Right atrium auricular region (tissue), 2 donors: Measurements from ENCODE around the gene CUX1. TPM values are rescaled to one million over a fixed set of nuclear protein-coding genes. Genes with fewer than 3 reads are reported as not detected.

Source experiments
- DNase-seq: peaks from one replicate; pipeline ENCODE4 v3.0.0-alpha.2; 2019; ENCODE audit warnings: low spot score
- H3K27ac ChIP-seq, 2 donors: fragments of 200-600 bp; sonication (generic); 1 replicate in 1 of 2; 2 replicates in 1 of 2; pipeline ENCODE4 v1.5.1; 2016 to 2019
- H3K27me3 ChIP-seq, 2 donors: fragments of 200-600 bp; sonication (generic); one replicate each; pipeline versions ENCODE4 v1.5.1 to v1.6.0; 2017 to 2019
- H3K36me3 ChIP-seq: fragments of 200-600 bp; sonication (generic); one replicate; pipeline ENCODE4 v1.5.1; 2016
- H3K4me1 ChIP-seq, 2 donors: fragments of 200-600 bp; sonication (generic); one replicate each; pipeline versions ENCODE4 v1.5.1 to v1.6.0; 2017 to 2019
- H3K4me3 ChIP-seq, 2 donors: fragments of 200-600 bp; sonication (generic); 1 replicate in 1 of 2; 2 replicates in 1 of 2; pipeline ENCODE4 v1.5.1; 2017 to 2019; ENCODE audit warnings: mild to moderate bottlenecking in 1 of 2, moderate library complexity in 1 of 2
- H3K9me3 ChIP-seq, 2 donors: fragments of 200-600 bp; sonication (generic); one replicate each; pipeline ENCODE4 v1.5.1; 2019
- CTCF ChIP-seq, 2 donors: fragments of 200-600 bp; sonication (generic); IDR thresholded peaks; one replicate each; pipeline ENCODE4 v1.5.1; 2019; ENCODE audit warnings: antibody characterized with exemption in 2 of 2
- total RNA-seq, 2 donors: library from RNA; depleted of rRNA; stranded (reverse); fragments of >200 nt; gene quantifications; one replicate each; pipeline ENCODE4 v1.1.0, GENCODE V29; 2016

Gene CUX1
- total RNA-seq, 2 donors from 2014 or later, result 71.1 to 94.4 TPM

- Histone ChIP-seq H3K4me1 (peaks cover 0 to 49% of the 10 kb centered on the region in 2 donors), H3K27ac (peak overlapping the region; percentile 51 to 55), H3K9me3 (no peaks in the 10 kb centered on the region), H3K36me3 (no peaks in the 10 kb centered on the region), H3K4me3 (no peak overlapping the region), H3K27me3 (no peaks in the 10 kb centered on the region)
- no peak for TF ChIP-seq CTCF (IDR thresholded peaks at IDR 0.05)
- no peak for DNase-seq
Observed at GRCh38 chr7:102044641-102044983, 227.2 kb downstream of the CUX1 start.

DNA sequence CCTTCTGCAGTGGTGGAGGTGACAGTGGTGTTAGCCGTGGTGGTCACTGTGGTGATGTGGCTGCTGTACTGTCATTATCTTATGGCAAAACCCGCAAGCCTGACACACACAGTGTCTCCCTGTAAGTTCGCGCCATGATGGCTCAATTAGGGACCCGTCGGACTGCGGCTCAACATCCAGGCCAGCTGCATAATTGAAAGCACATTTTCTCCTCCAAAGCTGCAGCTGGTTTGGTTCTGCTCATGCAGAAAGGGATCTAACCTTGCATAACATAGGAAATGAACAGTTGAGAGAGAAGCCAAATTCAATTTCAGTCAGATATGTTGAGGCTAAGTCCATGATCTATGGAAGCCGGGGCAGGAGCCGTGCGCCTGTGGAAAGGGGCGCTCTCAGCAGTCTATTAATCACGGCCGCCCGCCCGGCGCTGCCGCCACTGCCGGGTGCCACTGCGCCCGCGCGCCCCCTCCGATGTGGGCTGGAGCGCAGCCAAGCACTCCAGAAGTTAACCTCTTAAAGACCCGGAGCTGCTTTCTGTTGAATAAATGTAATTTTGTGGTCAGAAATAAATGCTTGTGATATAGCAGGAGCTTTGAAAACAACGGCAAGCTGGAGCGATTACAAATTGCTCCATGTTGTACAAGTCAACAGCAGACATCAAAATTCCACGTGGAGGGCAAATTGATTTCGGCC, 227.7 kb downstream of the CUX1 start:
- no peaks in the 10 kb centered on the region for H3K9me3 ChIP-seq
- H3K36me3 ChIP-seq, result no peaks in the 10 kb centered on the region
- peak overlapping the region; percentile 51 to 55 for H3K27ac ChIP-seq
- no peak for DNase-seq
- H3K4me1 ChIP-seq, result peaks cover 0 to 44% of the 10 kb centered on the region in 2 donors
- no peak for TF ChIP-seq CTCF (IDR thresholded peaks at IDR 0.05)
- H3K27me3 ChIP-seq, result no peaks in the 10 kb centered on the region
- H3K4me3 ChIP-seq, result peak overlapping the region; percentile 13 to 27

- TF ChIP-seq CTCF (IDR thresholded peaks at IDR 0.05), result no peak
- Histone ChIP-seq H3K36me3 (no peaks in the 10 kb centered on the region), H3K27ac (peak overlapping the region; percentile 51 to 55), H3K4me3 (peak overlapping the region; percentile 13 to 27), H3K27me3 (no peaks in the 10 kb centered on the region), H3K4me1 (peaks cover 0 to 37% of the 10 kb centered on the region in 2 donors), H3K9me3 (no peaks in the 10 kb centered on the region)
- no peak for DNase-seq
Observed at GRCh38 chr7:102045681-102046372, 228.4 kb downstream of the CUX1 start.

GRCh38 chr7:102046373-102047117, 229.1 kb downstream of the CUX1 start:
- H3K4me3 ChIP-seq, result no peak overlapping the region
- DNase-seq, result no peak
- no peak overlapping the region for H3K27ac ChIP-seq
- H3K9me3 ChIP-seq, result no peaks in the 10 kb centered on the region
- peaks cover 0 to 34% of the 10 kb centered on the region in 2 donors for H3K4me1 ChIP-seq
- TF ChIP-seq CTCF (IDR thresholded peaks at IDR 0.05), result no peak
- H3K27me3 ChIP-seq, result no peaks in the 10 kb centered on the region
- H3K36me3 ChIP-seq, result no peaks in the 10 kb centered on the region

DNA sequence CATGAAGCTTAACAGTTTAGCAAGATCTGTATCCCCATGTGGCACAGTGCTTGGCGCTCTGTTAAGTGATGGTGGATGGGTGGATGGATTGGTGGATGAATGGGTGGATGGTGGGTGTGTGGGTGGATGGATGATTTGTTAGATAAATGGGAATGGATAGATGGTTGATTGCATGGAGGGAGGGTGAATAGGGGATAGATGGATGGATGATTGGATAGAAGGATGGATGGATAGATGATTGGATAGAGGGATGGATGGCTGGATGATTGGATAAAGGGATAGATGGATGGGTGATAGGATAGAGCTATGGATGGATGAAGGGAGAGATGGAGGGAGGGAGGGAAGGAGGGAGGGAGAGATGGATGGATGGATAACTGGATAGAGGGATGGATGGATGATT, 229.7 kb downstream of the CUX1 start:
- Histone ChIP-seq H3K27me3 (no peaks in the 10 kb centered on the region), H3K4me3 (no peak overlapping the region), H3K9me3 (no peaks in the 10 kb centered on the region), H3K4me1 (peaks cover 0 to 28% of the 10 kb centered on the region in 2 donors), H3K27ac (no peak overlapping the region), H3K36me3 (no peaks in the 10 kb centered on the region)
- no peak for DNase-seq
- TF ChIP-seq CTCF (IDR thresholded peaks at IDR 0.05), result no peak
